Nucleus accumbens (tissue), 56 donors: ENCODE measurements around the gene ORM2.

ENCODE experiments used
- DNase-seq, 56 donors: peaks; one replicate each; lab custom pipeline; 2025; lab: John Stamatoyannopoulos, UW

The ORM2 gene

DNA sequence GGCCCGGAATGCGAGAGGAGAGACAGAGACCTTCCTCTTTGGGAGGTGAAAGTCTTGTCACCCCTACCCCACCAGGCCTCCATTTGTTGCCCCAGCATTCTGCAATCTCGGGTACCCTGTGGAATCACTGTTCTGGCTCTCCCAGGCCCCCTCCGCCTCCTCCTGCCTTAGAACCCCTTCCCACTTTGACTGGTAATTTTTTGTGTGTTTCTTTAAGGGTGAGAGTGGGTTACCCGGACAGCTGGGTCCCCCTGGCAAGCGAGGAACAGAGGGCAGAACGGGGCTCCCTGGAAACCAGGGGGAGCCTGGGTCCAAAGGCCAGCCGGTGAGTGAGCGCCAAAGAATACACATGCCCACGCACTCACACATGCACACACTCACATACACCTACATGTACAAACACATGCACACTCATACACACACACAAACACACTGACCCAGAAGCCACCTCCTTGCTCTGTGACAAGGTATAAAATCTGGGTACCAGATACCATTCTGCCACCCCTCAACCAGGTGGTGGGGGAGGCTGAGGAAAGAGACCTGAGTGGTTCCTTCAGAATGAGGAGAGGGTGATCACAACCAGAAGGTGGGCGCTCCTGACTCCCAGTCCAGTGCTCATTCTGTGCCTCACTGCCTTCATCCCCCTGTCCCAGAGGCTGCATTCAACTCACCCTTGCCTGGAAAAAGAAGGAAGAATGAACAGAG lies 37.6 kb upstream of the ORM2 start:
- DNase-seq: no peak

DNA sequence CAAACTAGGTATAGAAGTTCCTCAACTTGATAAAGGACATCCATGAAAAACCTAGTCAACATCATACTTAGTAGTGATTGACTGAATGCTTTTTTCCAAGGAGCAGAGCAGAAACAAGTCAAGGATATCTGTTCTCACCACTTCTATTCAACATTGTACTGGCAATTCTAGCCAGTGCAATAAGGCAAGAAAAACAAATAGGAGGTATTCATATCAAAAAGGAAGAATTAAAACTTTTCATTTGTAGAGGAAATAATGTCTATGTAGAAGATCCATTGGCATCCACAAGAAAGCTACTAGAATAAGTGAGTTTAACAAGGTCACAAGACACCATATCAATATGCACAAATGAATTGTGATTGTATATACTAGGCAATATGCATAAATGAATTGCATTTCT lies 35.0 kb upstream of the ORM2 start:
- DNase-seq: no peak

DNA sequence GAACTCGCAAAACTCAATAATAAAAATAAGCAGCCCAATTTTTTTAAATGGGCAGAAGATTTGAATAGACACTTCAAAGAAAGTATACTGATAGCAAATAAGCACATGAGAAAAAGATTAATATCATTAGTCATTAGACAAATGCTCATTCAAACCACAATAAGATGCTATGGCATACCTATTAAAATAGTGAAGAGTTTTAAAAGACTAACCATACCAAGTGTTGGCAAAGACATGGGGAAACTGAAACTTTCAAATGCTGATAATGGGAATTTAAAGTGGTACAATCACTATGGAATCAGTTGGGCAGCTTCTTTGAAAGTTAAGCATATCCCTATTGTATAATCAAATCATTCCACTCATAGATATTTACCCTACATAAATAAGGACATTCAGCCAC lies 33.3 kb upstream of the ORM2 start:
- no peak for DNase-seq

DNA sequence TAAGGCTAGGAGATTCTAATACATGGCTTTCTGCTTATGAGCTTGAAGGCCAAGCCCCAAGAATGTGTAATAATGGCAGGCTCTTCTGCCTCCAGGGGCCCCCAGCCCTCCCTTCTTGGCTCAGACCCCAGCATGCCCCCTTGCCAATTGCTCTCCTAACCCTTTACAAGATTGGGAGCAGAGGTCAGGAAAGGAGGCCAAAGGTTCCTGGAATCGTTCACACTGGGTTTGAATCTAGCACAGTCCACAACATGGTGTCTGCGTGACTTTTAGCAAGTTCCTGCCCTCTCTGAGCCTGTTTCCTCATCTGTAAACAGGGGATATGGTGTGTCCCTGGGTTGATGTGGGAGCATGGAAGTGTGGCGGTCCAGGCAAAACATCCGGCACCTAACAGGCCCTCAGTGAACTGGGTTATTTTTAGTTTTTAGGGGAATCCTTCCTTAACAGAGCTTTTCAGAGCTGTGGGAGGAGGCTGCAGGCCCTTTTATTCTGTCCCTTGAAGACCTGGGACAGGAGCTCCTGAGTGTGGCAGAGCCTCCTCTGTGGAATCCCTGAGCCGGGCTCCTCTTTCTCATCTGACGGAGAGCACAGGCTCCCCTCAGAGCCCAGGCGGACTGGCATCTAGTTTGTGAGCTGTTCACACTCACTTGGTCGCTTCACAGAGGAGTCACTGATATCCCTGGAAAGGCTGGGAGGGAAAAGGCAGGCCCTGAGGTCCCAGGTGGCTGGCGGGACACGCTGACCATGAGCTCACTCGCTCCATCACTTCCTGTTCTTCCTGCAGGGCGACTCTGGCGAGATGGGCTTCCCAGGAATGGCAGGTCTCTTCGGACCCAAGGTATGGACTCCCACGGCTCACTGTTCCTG lies 30.1 kb upstream of the ORM2 start:
- no peak for DNase-seq

DNA sequence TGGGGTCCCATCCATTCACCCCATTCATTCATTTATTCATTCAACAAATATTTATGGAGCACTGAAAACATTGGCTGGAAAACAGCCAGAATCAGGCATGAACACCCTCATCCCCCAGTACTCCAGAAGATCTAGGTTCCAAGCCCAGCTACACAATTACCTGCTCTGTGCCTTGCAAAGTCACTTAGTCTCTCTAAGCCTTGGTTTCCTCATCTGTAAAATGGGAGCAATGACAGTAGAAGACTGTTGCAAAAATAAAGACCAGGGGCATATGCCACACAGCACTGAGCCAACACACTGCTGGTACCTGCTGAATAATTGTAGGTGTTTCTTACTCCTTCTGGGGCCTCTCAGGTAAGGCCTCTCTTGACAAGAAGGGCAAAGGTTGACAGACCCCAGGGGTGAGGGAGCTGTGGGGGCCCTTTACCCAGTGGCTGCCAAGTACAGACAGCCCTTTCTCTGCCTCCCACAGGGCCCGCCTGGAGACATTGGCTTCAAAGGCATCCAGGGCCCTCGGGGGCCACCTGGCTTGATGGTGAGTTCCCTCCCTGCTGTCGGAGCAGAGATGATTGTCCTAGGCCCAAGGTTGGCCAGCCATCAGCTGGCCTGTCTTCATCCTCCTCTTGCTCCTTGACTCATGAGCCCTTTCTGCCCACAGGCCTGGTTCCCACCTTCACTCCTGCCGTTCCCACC lies 29.4 kb upstream of the ORM2 start:
- no peak for DNase-seq

DNA sequence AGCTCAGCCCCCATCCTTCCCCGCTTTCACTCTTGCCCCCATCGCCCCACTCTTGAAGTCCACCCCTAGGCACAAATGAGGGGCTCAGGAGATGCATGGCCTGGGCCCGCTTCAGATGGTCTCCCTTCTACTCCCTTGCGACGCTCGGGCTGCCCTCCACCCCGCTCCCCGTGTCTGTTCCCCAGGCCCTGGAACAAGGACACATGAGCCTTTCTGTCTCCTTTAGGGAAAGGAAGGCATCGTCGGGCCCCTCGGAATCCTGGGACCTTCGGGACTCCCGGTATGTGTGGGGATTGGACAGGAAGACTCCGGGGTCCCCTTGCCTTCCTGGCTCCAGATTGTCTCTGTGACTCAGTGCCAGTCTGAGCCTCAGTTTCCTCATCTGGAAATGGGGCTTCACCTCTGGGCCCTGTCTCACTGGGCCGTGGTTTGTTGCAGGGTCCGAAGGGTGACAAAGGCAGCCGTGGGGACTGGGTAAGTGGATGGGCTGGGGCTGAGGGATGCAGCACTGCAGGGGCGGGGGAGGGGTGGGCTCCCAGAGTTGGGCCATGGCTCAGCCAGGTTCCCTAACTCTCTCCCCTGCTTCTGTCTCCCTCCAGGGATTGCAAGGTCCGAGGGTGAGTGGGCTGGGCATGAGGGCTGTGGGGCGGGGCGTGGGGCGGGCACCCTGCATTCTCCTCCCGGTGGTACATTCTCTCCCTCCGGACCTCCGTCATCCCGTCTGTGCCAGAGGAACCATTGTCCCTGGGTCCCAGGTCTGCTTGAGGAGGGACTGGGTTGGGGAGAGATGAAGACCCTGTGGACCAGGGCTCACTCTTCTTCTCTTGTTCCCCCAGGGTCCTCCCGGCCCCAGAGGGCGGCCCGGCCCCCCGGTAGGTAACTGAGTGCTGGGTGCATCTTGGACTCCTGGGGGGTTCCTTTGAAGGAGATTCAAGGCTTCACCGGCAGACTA lies 28.5 kb upstream of the ORM2 start:
- no peak for DNase-seq

DNA sequence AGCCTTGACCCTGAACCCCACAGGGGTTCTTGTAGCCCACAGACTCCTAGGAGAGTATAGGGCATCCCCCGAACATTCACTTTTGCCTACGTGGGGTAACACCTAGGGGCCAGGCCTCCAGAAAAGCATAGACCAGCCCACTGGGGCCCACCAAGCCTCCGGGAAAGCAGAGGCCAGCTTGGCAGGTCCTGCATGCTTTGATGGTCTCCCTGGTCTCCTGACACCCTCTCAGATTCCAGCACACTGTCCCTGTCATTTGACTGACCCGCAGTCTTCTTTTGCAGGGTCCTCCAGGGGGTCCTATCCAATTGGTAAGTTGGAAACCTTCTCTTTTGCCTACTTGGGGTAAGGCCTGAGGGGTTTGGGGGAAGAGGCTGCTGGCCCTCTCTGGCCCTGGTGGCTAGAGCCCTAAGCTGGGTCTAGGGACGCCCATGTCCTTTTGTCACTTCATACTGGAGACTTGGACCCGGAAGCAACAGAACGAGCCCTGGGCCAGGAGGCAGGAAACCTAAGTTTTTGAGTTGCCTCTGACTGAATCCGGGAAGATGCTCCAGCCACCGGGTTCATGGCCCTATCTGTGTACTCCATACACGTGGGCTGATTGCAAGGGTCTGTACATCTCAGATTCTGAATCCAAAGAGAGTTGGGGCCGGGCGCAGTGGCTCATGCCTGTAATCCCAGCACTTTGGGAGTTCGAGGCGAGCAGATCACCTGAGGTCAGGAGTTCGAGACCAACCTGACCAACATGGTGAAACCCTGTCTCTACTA lies 27.7 kb upstream of the ORM2 start:
- DNase-seq: no peak

DNA sequence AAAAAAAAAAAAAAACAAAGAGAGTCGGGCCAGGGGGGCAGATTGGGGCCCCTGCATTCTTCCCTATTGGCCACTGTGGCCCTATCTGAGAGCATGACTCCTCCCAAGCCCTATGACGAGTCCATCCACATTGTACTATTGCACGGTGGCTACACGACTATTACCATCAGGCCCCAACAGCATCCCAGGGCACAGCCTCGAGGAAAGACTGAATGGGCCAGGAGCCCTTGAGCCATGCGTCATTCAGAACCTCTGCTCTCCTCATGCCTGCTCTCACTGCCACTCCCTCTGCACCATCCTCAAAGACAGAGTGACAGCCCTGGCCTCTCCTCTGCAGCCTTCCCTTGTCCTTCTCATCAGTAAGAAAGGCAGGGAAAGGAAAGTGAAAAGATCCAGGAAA lies 26.9 kb upstream of the ORM2 start:
- no peak for DNase-seq

DNA sequence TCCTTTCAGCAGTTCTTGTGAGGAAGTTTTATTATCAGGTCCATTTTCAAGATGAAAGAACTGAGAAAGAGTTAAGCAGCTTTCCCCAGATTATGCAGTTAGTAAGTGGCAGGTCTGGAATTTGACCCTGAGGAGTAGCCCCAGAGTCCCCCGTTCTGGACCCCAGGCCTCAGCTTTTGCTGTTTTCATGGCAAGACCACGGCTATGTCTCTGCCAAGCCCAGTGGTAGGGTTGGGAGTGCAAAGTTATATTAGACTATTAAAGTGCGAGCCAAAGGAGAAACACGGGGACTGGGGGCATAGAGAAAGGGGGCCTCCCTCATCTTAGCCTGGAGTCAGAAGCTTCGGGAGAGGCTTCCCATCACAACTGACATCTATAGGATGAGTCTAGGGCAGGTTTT lies 26.1 kb upstream of the ORM2 start:
- DNase-seq: no peak

DNA sequence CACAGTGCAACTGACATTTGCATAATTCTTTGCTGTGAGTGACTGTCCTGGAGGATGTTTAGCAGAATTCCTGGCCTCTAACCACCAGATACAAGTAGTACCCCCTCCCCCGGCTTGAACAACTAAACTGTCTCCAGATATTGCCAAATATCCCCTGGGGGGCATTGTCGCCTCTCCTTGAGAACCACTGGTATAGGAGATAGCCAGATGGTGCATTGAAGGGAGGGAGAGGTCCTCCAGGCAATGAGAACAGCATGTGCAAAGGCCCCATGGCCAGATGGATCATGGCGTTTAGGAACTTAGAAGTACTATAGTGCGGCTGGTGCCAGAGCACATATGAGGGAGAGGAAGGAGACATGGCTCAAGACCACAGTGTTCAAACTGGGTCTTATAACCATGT lies 25.7 kb upstream of the ORM2 start:
- no peak for DNase-seq

DNA sequence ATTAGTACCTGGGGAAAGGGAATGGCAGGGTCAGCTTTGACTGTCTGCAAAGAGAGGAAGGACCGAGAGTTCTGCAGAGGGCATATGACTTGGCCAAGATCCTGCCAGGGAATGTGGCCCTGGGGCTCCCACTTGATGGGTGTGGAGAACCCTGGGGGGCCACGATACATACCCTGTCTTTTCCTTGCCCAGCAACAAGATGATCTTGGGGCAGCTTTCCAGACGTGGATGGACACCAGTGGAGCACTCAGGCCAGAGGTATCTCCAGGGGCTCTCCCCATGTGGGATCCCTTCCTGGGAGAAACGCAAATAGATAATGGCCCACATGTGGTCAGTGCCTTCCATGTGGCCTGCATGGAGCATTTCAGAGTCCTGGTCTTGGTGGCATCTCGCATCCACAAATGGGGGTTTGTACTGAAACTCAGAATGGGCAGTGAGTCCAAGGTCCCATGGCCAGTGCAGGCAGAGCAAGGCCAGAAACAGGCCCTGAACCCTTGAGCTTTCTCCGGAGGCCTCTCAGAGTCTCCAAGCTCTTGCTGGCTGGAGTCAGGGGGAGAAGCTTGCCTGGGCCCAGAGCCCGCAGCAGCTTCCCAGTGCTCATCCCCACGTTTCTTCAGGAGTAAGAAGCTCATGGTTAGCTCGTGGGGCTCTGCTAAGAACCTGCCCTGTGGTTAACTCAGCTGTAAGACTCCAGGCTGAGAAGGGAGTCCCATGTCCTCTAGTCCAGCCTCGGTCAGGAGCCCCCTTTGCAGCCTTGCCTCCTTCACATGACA lies 25.1 kb upstream of the ORM2 start:
- DNase-seq: no peak

DNA sequence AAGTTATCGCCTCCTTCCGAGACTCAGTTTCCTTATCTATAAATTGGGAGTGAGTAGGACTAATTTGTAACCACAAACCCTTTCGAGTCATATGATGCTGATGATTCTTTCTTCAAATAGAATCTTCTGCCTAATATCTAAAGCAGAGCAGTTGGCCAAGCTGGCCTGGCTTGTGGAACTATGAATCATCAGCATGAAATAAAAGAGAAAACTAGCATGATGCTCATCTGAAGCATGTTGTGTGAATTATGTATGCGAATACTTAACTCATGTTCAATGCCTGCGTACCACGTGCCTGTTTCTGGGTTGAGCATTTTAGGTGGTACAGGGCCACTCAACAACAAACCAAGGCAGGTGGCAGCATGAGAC lies 21.8 kb upstream of the ORM2 start:
- no peak for DNase-seq

DNA sequence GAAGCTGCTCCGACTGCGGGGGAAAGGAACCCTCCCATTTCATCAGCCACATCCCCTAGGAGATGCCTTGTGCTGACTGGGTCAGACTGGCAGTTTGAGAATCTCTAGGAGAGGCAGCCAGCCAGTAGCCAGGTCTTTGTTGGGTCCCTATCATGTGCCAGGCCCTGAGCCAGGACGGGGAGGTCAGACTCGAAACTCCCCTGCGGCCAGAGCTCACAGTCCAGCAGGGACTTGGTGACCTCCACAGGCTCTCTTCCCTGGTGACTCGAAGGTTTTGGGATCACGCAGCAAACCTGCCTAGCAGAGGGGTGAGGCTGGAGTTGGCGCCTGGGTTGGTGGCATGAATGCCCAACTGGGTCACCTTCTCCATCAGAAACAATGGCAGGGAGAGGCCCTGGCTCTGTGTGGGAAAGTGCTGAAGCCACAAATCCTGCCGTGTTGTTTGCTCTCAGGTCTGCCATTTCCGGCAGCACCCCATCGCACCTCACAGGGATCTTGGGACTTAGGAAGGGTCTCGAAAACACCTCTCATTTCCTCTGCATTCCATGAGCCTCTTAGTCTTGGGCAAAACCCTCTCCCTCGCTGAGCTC lies 21.2 kb upstream of the ORM2 start:
- no peak for DNase-seq

DNA sequence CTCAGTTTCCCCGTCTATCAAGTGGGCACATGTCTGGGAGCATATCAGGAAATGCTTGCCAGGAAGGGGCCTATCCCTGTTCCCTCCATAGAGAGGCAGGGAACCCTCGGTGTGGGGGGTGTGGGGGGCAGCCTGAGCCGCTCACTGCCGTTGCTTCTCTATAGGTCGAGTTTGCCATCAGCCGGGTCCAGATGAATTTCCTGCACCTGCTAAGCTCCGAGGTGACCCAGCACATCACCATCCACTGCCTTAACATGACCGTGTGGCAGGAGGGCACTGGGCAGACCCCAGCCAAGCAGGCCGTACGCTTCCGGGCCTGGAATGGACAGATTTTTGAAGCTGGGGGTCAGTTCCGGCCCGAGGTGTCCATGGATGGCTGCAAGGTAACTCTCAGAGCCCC lies 20.6 kb upstream of the ORM2 start:
- DNase-seq: no peak

DNA sequence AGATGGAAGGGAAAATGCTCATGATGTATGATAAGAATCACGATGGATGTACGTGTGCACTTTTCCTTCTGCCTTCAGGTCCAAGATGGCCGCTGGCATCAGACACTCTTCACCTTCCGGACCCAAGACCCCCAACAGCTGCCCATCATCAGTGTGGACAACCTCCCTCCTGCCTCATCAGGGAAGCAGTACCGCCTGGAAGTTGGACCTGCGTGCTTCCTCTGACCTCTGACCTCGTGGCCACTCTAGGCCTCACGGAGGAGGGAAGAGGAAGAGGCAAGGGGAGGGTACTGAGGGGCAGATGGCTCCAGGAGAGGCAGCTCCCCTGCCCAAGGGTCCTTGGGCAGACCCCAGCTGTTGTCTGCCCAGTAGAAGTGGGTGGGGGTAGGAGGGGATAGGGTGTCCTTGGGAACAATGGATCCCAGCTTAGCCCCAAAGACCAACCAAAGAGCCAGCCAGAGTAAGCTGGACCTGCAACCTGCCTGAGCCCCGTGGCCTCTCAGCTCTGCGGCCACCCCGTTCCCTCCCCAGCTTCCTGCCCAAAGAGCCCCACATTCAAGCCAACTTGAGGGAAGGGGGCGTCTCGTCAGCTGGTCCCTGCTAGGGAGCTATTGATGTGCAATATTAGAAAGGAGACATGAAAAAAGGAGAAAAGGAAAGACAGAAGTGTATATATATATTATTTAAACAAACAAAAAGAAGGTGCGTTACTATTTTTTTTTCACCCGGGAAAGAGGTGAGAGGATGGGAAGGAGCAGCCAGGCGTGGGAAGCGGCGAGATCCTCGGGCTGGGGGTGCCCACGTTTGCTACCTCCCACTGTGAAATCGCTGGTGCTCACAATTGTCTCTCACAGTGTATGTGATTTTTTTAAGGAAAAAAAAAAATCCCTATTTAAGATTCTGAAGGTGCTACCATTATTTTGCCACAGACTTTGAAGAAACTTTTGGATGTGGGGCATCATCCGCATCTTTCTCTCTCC lies 18.9 kb upstream of the ORM2 start:
- no peak for DNase-seq

DNA sequence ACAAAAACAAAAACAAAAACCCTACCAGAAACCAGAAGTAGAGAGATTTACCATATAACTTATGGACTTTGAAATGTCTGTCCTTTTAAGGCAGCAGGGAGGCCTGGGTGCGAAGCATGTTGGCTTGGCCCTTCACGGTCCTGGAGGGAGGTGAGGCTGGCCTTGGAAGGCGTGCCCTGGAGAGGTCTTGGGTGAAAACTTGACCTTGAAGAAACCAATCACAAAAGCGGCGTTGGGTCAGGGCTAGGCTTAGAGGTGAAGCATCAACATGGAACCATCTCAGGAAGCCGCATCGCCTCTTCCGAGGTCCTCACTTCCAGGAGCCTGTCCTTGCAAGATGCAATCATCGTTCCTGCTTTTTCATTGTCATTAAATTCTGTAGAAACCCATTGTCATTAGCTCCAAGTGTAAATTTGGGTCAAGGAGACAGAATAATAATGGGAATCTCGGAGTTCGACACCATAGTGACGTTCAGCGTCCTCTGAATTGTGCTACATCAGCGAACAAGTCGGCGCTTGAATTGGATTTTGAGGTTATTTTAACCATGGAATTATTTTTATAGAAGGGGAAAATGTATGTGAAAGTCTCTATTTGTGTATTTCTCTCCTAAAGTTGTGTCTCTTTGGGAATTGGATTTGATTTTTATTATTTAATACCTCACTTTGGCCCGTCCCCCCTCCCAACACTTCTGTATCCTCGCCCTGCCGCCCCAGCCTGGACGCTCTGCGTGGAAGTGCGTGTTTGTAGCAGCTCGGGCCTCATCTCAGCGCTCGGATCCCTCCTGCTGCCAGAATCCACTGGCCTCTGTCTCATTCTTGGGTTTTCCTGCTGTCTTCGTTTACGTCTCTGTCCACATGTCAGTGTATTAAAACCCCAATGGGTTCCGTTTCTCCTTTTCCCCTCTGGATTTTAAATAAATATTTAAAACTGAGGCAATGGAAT lies 17.8 kb upstream of the ORM2 start:
- no peak for DNase-seq
